HepG2 (cell line): ENCODE results near the gene MTARC1. TPM values are rescaled to one million over a fixed set of nuclear protein-coding genes. Genes with fewer than 3 reads are reported as not detected.

ENCODE experiments used
- ATAC-seq: fragments of 200-7000 bp; cut with Tn5 transposase; 3 replicates; pipeline ENCODE4 v1.9.1; 2020; ENCODE audit warnings: mild to moderate bottlenecking, moderate library complexity
- BruUV-seq: library from RNA; stranded (reverse); fragments of 400-500 nt; replicated peaks from 2 replicates; lab custom pipeline; 2021; lab: Mats Ljungman, UMichigan
- CTCF ChIA-PET: fragments of 300-600 bp; formaldehyde crosslinking; extraction: SDS; loops from one replicate; lab custom pipeline; 2021; ENCODE audit warnings: low total read pairs, inconsistent platforms, low intra/inter-chr PET ratio; lab: Yijun Ruan, JAX
- POLR2A ChIA-PET: fragments of 350-600 bp; sonication (Branson Sonifier 250); formaldehyde crosslinking; loops from one replicate; lab custom pipeline; 2020; ENCODE audit warnings: antibody characterized with exemption, inconsistent platforms; lab: Yijun Ruan, JAX
- DNase-seq: peaks from one replicate; pipeline ENCODE4 v3.0.0-alpha.2; 2015; ENCODE audit warnings: low spot score
- FAIRE-seq: peaks from 3 replicates; lab custom pipeline; 2011; peaks lifted over from hg19 to GRCh38; lab: Jason Lieb, UNC
- H2AFZ ChIP-seq: one replicate; pipeline ENCODE4 v1.6.1; 2011; ENCODE audit warnings: low read length, inconsistent platforms
- H3K27ac ChIP-seq: fragments of 300-600 bp; 3 replicates; pipeline ENCODE4 v1.8.0; 2011; ENCODE audit warnings: mixed run types, mild to moderate bottlenecking, mixed read lengths, low read length, inconsistent platforms; ENCODE audit not compliant: insufficient read depth; ENCODE audit errors: extremely low read length
- H3K27me3 ChIP-seq, 2 experiments: fragments of 200-600 bp in 1 of 2; 2 replicates in 1 of 2; 3 replicates in 1 of 2; pipeline versions ENCODE4 v1.6.0 to v1.8.0; 2011; ENCODE audit warnings: low read length in 2 of 2, mild to moderate bottlenecking in 2 of 2, moderate library complexity in 2 of 2, inconsistent platforms in 1 of 2; ENCODE audit not compliant: insufficient read depth in 2 of 2, control insufficient read depth in 1 of 2
- H3K36me3 ChIP-seq, 2 experiments: fragments of 200-600 bp in 1 of 2; replicated peaks in 1 of 2; 2 replicates in 1 of 2; 3 replicates in 1 of 2; pipeline versions ENCODE4 v1.5.1 to v1.8.0; 2011; ENCODE audit warnings: low read length in 2 of 2, inconsistent platforms in 1 of 2; ENCODE audit not compliant: insufficient read depth in 2 of 2, control insufficient read depth in 1 of 2
- H3K4me1 ChIP-seq: 2 replicates; pipeline ENCODE4 v1.5.1; 2012; ENCODE audit warnings: low read length, inconsistent platforms; ENCODE audit not compliant: insufficient read depth
- H3K4me2 ChIP-seq: 2 replicates; pipeline ENCODE4 v1.6.0; 2011; ENCODE audit warnings: low read depth, low read length, inconsistent platforms
- H3K4me3 ChIP-seq, 3 experiments: fragments of 200-600 bp in 1 of 3; sonication (generic), shearing (Covaris generic) in 1 of 3; replicated peaks in 1 of 3; 2 replicates each; pipeline ENCODE4 v1.5.1; 2011 to 2016; ENCODE audit warnings: low read length in 3 of 3, inconsistent platforms in 2 of 3, low read depth in 2 of 3, mild to moderate bottlenecking in 2 of 3, control low read depth in 1 of 3, mixed read lengths in 1 of 3; ENCODE audit not compliant: insufficient read depth in 1 of 3
- H3K79me2 ChIP-seq: one replicate; pipeline ENCODE4 v1.6.1; 2011; ENCODE audit warnings: low read length, inconsistent platforms; ENCODE audit not compliant: insufficient read depth
- H3K9ac ChIP-seq: 2 replicates; pipeline ENCODE4 v1.6.0; 2011; ENCODE audit warnings: mild to moderate bottlenecking, low read depth, low read length, inconsistent platforms; ENCODE audit not compliant: insufficient read depth
- H3K9me3 ChIP-seq: 2 replicates; pipeline ENCODE4 v1.5.1; 2012; ENCODE audit warnings: mild to moderate bottlenecking, low read length
- H4K20me1 ChIP-seq: 2 replicates; pipeline ENCODE4 v1.6.0; 2011; ENCODE audit warnings: inconsistent platforms, mild to moderate bottlenecking, low read length, moderate library complexity; ENCODE audit not compliant: insufficient read depth
- HNRNPLL ChIP-seq: fragments of 200-400 bp; formaldehyde crosslinking; IDR thresholded peaks from 2 replicates; pipeline ENCODE4 v1.6.1; 2017; ENCODE audit warnings: mild to moderate bottlenecking, low read depth, low read length; ENCODE audit not compliant: poor library complexity, severe bottlenecking
- IKZF4 ChIP-seq: sonication (generic); formaldehyde crosslinking; IDR thresholded peaks from 2 replicates; pipeline ENCODE4 v1.5.1; 2020; ENCODE audit warnings: borderline replicate concordance, mild to moderate bottlenecking, low read depth, missing genetic modification reagents; ENCODE audit errors: not compliant biosample characterization
- RNF2 ChIP-seq: fragments of 450-650 bp; conservative IDR thresholded peaks from 2 replicates; pipeline ENCODE4 v1.6.1; 2016; ENCODE audit warnings: low read depth
- ZHX1 ChIP-seq: sonication (generic); formaldehyde crosslinking; IDR thresholded peaks from 2 replicates; pipeline ENCODE4 v1.8.1; 2022; ENCODE audit warnings: low read depth, mild to moderate bottlenecking, missing genetic modification reagents
- ZNF780A ChIP-seq: sonication (generic); formaldehyde crosslinking; IDR thresholded peaks from 2 replicates; pipeline ENCODE4 v1.8.0; 2022; ENCODE audit warnings: mild to moderate bottlenecking, missing genetic modification reagents, moderate library complexity
- ZNF879 ChIP-seq: sonication (generic); formaldehyde crosslinking; IDR thresholded peaks from 2 replicates; pipeline ENCODE4 v1.8.1; 2023; ENCODE audit warnings: missing genetic modification reagents
- WGBS: methylation state at CpG from one replicate; pipeline ENCODE4 v1.1.6; 2017; ENCODE audit warnings: low lambda C conversion rate; 5-methylcytosine and 5-hydroxymethylcytosine counted together
- in situ Hi-C: cut with HindIII; loops from 2 replicates; pipeline ENCODE4 v1.10.0; 2017; ENCODE audit warnings: low pct_unique_long_range_greater_than_20kb; ENCODE audit not compliant: extremely low pct_ligation_motif_present
- intact Hi-C: fragments of 100-400 bp; cut with micrococcal nuclease; formaldehyde crosslinking; loops from one replicate; pipeline ENCODE4 v1.10.0; 2022; ENCODE audit not compliant: unreplicated experiment
- polyA plus RNA-seq, 8 experiments: library from polyadenylated mRNA; depleted of rRNA in 3 of 8; stranded (reverse) in 7 of 8; unstranded in 1 of 8; fragments of >200 nt; fragmentation: Illumina TruSeq in 4 of 8; extraction: Trizol in 4 of 8; gene quantifications; 2 replicates each; pipeline versions ENCODE4 v1.2.1 to v1.2.3, GENCODE V29; 2011 to 2016; ENCODE audit warnings: low read depth in 4 of 8, missing spikeins in 1 of 8, mixed read lengths in 1 of 8; ENCODE audit not compliant: insufficient read depth in 1 of 8
- total RNA-seq, 5 experiments: library from RNA; depleted of rRNA; stranded (reverse); fragments of >200 nt; fragmentation: Illumina TruSeq; extraction: Trizol; gene quantifications; 2 replicates each; pipeline ENCODE4 v1.2.3, GENCODE V29; 2016; ENCODE audit warnings: low read depth in 1 of 5

The MTARC1 gene
- total and polyA plus RNA-seq, 2 of the 13 experiments (the other 11 are each of a cell fraction or from before 2014, with no cell fraction given) = 19.4 to 106 TPM

- no peak overlapping the region for H3K4me3 ChIP-seq
- no peak overlapping the region for H2AFZ ChIP-seq
- no peak overlapping the region for H3K4me2 ChIP-seq
- ATAC-seq (no peak), FAIRE-seq (no peak), DNase-seq (no peak)
- H3K9me3 ChIP-seq = no peaks in the 10 kb centered on the region
- CTCF ChIA-PET = no interaction called here
- H3K4me1 ChIP-seq = no peaks in the 10 kb centered on the region
- H4K20me1 ChIP-seq = no peaks in the 10 kb centered on the region
- no peak for TF ChIP-seq ZNF780A
- no peak for TF ChIP-seq RNF2
- TF ChIP-seq HNRNPLL = no peak
- no peak for TF ChIP-seq ZNF879 (CRISPR knock-in tag)
- no peak for TF ChIP-seq ZHX1 (CRISPR knock-in tag)
- no peak for TF ChIP-seq IKZF4
- no peak overlapping the region for H3K27ac ChIP-seq
- intact Hi-C loops (no loop called here), in situ Hi-C loops (no loop called here)
- no TSS peak for BruUV-seq
- H3K9ac ChIP-seq = no peak overlapping the region
- no peaks in the 10 kb centered on the region for H3K27me3 ChIP-seq
- H3K36me3 ChIP-seq = no peaks in the 10 kb centered on the region
- POLR2A ChIA-PET = no interaction called here
- WGBS = 95% methylated on average over 4 of the region's 4 CpGs
- H3K79me2 ChIP-seq = no peaks in the 10 kb centered on the region
Measured at GRCh38 chr1:220828950-220829586, 42.4 kb downstream of the MTARC1 start.
